H9 (cell line): ENCODE measurements around the gene CBR3. TPM values are rescaled to one million over a fixed set of nuclear protein-coding genes. Genes with fewer than 3 reads are reported as not detected.

Experiments
- DNase-seq: peaks from one replicate; pipeline ENCODE4 v3.0.0-alpha.2; 2017
- H2AFZ ChIP-seq: one replicate; pipeline ENCODE4 v1.6.1; 2013; ENCODE audit warnings: mild to moderate bottlenecking, low read length, control low read depth, moderate library complexity
- H2AK5ac ChIP-seq: 2 replicates; pipeline ENCODE4 v1.6.1; 2013; ENCODE audit warnings: low read length, control low read depth, mixed read lengths; ENCODE audit not compliant: insufficient read length
- H2BK120ac ChIP-seq: one replicate; pipeline ENCODE4 v1.6.1; 2013; ENCODE audit warnings: low read depth, mild to moderate bottlenecking, low read length, control low read depth, inconsistent platforms; ENCODE audit not compliant: poor library complexity, severe bottlenecking
- H2BK12ac ChIP-seq: 2 replicates; pipeline ENCODE4 v1.6.1; 2013; ENCODE audit warnings: low read length, control low read depth, mixed read lengths, low read depth; ENCODE audit not compliant: insufficient read length
- H2BK15ac ChIP-seq: 2 replicates; pipeline ENCODE4 v1.6.1; 2013; ENCODE audit warnings: low read depth, low read length, control low read depth
- H2BK20ac ChIP-seq: one replicate; pipeline ENCODE4 v1.6.1; 2013; ENCODE audit warnings: low read depth, mild to moderate bottlenecking, low read length, control low read depth, inconsistent platforms; ENCODE audit not compliant: poor library complexity, severe bottlenecking
- H2BK5ac ChIP-seq: 2 replicates; pipeline ENCODE4 v1.6.1; 2013; ENCODE audit warnings: low read length, control low read depth, mixed read lengths; ENCODE audit not compliant: insufficient read length
- H3K14ac ChIP-seq: 2 replicates; pipeline ENCODE4 v1.6.1; 2013; ENCODE audit warnings: low read length, control low read depth; ENCODE audit not compliant: insufficient read depth
- H3K18ac ChIP-seq: 2 replicates; pipeline ENCODE4 v1.6.1; 2013; ENCODE audit warnings: low read depth, mild to moderate bottlenecking, mixed read lengths, low read length, control low read depth; ENCODE audit not compliant: insufficient read length
- H3K23ac ChIP-seq: 2 replicates; pipeline ENCODE4 v1.6.1; 2013; ENCODE audit warnings: low read length, control low read depth, mixed read lengths, low read depth; ENCODE audit not compliant: insufficient read length
- H3K23me2 ChIP-seq: 2 replicates; pipeline ENCODE4 v1.6.1; 2013; ENCODE audit warnings: low read depth, mild to moderate bottlenecking, mixed read lengths, low read length, control low read depth; ENCODE audit not compliant: insufficient read length, poor library complexity, severe bottlenecking
- H3K27ac ChIP-seq: 2 replicates; pipeline ENCODE4 v1.5.1; 2013; ENCODE audit warnings: low read length, control low read depth, mixed read lengths, low read depth; ENCODE audit not compliant: insufficient read length
- H3K27me3 ChIP-seq: 2 replicates; pipeline ENCODE4 v1.6.1; 2013; ENCODE audit warnings: low read length, control low read depth, inconsistent platforms; ENCODE audit not compliant: insufficient read depth
- H3K4ac ChIP-seq: 2 replicates; pipeline ENCODE4 v1.6.1; 2013; ENCODE audit warnings: low read depth, mild to moderate bottlenecking, control low read depth, inconsistent platforms, low read length, moderate library complexity
- H3K4me1 ChIP-seq: 2 replicates; pipeline ENCODE4 v1.6.1; 2013; ENCODE audit warnings: low read length, control low read depth, inconsistent platforms; ENCODE audit not compliant: insufficient read depth
- H3K4me2 ChIP-seq: 2 replicates; pipeline ENCODE4 v1.6.1; 2013; ENCODE audit warnings: low read length, control low read depth, mixed read lengths; ENCODE audit not compliant: insufficient read length, insufficient read depth
- H3K56ac ChIP-seq: 2 replicates; pipeline ENCODE4 v1.6.1; 2013; ENCODE audit warnings: low read depth, mild to moderate bottlenecking, mixed read lengths, low read length, control low read depth; ENCODE audit not compliant: insufficient read length
- H3K79me1 ChIP-seq: 2 replicates; pipeline ENCODE4 v1.6.1; 2013; ENCODE audit warnings: low read depth, mild to moderate bottlenecking, moderate library complexity, low read length, control low read depth, inconsistent platforms; ENCODE audit not compliant: insufficient read depth, poor library complexity, severe bottlenecking
- H3K79me2 ChIP-seq: 2 replicates; pipeline ENCODE4 v1.6.1; 2013; ENCODE audit warnings: low read length, control low read depth, inconsistent platforms; ENCODE audit not compliant: insufficient read depth
- H3K9ac ChIP-seq: 2 replicates; pipeline ENCODE4 v1.6.1; 2013; ENCODE audit warnings: low read length, control low read depth, mixed read lengths; ENCODE audit not compliant: insufficient read length; ENCODE audit errors: extremely low read depth
- H3K9me3 ChIP-seq: one replicate; pipeline ENCODE4 v1.6.1; 2013; ENCODE audit warnings: low read depth, low read length, inconsistent platforms; ENCODE audit not compliant: control insufficient read depth
- H3T11ph ChIP-seq: one replicate; pipeline ENCODE4 v1.6.1; 2013; ENCODE audit warnings: mild to moderate bottlenecking, low read length, control low read depth, inconsistent platforms
- H4K20me1 ChIP-seq: one replicate; pipeline ENCODE4 v1.6.1; 2013; ENCODE audit not compliant: control insufficient read depth, insufficient read length, insufficient read depth
- H4K5ac ChIP-seq: 2 replicates; pipeline ENCODE4 v1.6.1; 2013; ENCODE audit warnings: low read depth, mild to moderate bottlenecking, mixed read lengths, low read length, control low read depth; ENCODE audit not compliant: insufficient read length
- H4K8ac ChIP-seq: replicated peaks from 2 replicates; pipeline ENCODE4 v1.6.1; 2013; ENCODE audit warnings: low read length, control low read depth, mixed read lengths, low read depth; ENCODE audit not compliant: insufficient read length
- H4K91ac ChIP-seq: 2 replicates; pipeline ENCODE4 v1.6.1; 2013; ENCODE audit warnings: low read depth, mild to moderate bottlenecking, moderate library complexity, mixed read lengths, low read length, control low read depth; ENCODE audit not compliant: insufficient read length
- H3K27ac Mint-ChIP-seq, 3 experiments: 2 replicates in 2 of 3; 3 replicates in 1 of 3; pipeline ENCODE4 v1.8.0; 2020 to 2021; ENCODE audit warnings: mixed read lengths in 3 of 3, mild to moderate bottlenecking in 1 of 3, moderate library complexity in 1 of 3
- H3K27me3 Mint-ChIP-seq: 2 replicates; pipeline ENCODE4 v1.8.0; 2021; ENCODE audit warnings: low read depth, mild to moderate bottlenecking, moderate library complexity, mixed read lengths
- H3K36me3 Mint-ChIP-seq, 3 experiments: 2 replicates in 2 of 3; 3 replicates in 1 of 3; pipeline ENCODE4 v1.8.0; 2020 to 2021; ENCODE audit warnings: low read depth in 3 of 3, mixed read lengths in 3 of 3; ENCODE audit not compliant: insufficient read depth in 1 of 3
- H3K4me1 Mint-ChIP-seq, 2 experiments: 2 replicates each; pipeline ENCODE4 v1.8.0; 2020; ENCODE audit warnings: mixed read lengths in 2 of 2
- H3K4me3 Mint-ChIP-seq, 2 experiments: 2 replicates in 1 of 2; 3 replicates in 1 of 2; pipeline ENCODE4 v1.8.0; 2020 to 2021; ENCODE audit warnings: mild to moderate bottlenecking in 2 of 2, mixed read lengths in 2 of 2, moderate library complexity in 1 of 2
- H3K9me3 Mint-ChIP-seq, 2 experiments: 2 replicates in 1 of 2; 3 replicates in 1 of 2; pipeline ENCODE4 v1.8.0; 2020; ENCODE audit warnings: mild to moderate bottlenecking in 2 of 2, mixed read lengths in 2 of 2, moderate library complexity in 1 of 2
- CTCF ChIP-seq: fragments of 200-600 bp; sonication (generic); conservative IDR thresholded peaks from 3 replicates; pipeline ENCODE4 v1.8.0; 2021; ENCODE audit warnings: antibody characterized with exemption, mild to moderate bottlenecking
- WGBS: extraction: QIAGEN DNeasy Blood & Tissue Kit; methylation state at CpG from one replicate; pipeline ENCODE4 v1.1.7; 2013; ENCODE audit warnings: missing lambda C conversion rate, low lambda C conversion rate, mixed read lengths; ENCODE audit not compliant: insufficient read length; ENCODE audit errors: extremely low coverage; 5-methylcytosine and 5-hydroxymethylcytosine counted together
- long read RNA-seq: library from polyadenylated mRNA; unstranded; transcript quantifications from one replicate; pipeline ENCODE4 v2.0.0, GENCODE V29; 2020
- total RNA-seq: library from RNA; stranded (reverse); gene quantifications from 2 replicates; pipeline ENCODE4 v1.2.1, GENCODE V29; 2021

The CBR3 gene
- 1.9 and 2.4 TPM in 2 replicates for total RNA-seq
- long read RNA-seq, partial matches to known transcripts = 0 of 4 reads
- long read RNA-seq, other reads (novel, unspliced or antisense) = 0 of 4 reads

GRCh38 chr21:36134803-36135390 lies at the start of gene CBR3:
TSS of gene CBR3 (plus strand) at chr21:36135079. CDS start at chr21:36135193, 114 bp downstream.
- Mint-ChIP-seq H3K9me3 (0 out of 5 replicates have a peak, but pooled peaks cover 0 to 3% of the 10 kb centered on the region in 2 experiments), H3K4me1 (peaks cover 26 to 31% of the 10 kb centered on the region in 2 experiments), H3K36me3 (no peaks in the 10 kb centered on the region; a peak in 1 of 7 replicates), H3K27me3 (peaks cover 67% of the 10 kb centered on the region), H3K4me3 (peak within 1 kb of the TSS; percentile 65 to 83), H3K27ac (no peak within 1 kb of the TSS; a peak in 1 of 7 replicates)
- no peak within 1 kb of the TSS for H3K4ac ChIP-seq
- no peak within 1 kb of the TSS for H2BK20ac ChIP-seq
- H2BK12ac ChIP-seq = no peak within 1 kb of the TSS
- no peak for DNase-seq
- no peak within 1 kb of the TSS for H4K5ac ChIP-seq
- no peak within 1 kb of the TSS for H4K91ac ChIP-seq
- H2AK5ac ChIP-seq = no peak within 1 kb of the TSS
- H3T11ph ChIP-seq = no peak within 1 kb of the TSS
- no peak within 1 kb of the TSS for H3K23ac ChIP-seq
- H2BK5ac ChIP-seq = no peak within 1 kb of the TSS
- H4K20me1 ChIP-seq = no peaks in the 10 kb centered on the region
- peak within 1 kb of the TSS; percentile 86 for H3K4me2 ChIP-seq
- H3K18ac ChIP-seq = no peak within 1 kb of the TSS
- no peak within 1 kb of the TSS for H4K8ac ChIP-seq
- no peak within 1 kb of the TSS for H2AFZ ChIP-seq
- H3K27me3 ChIP-seq = peaks cover 5% of the 10 kb centered on the region; the same call in 1 of the 2 replicates
- TF ChIP-seq CTCF = no peak
- no peak within 1 kb of the TSS for H3K9ac ChIP-seq
- no peak within 1 kb of the TSS; the same call in 1 of the 2 replicates for H3K14ac ChIP-seq
- H3K27ac ChIP-seq = no peak within 1 kb of the TSS
- no peak within 1 kb of the TSS for H3K56ac ChIP-seq
- no peaks in the 10 kb centered on the region for H3K79me2 ChIP-seq
- no CpG with 5 or more reads among the region's 53 CpGs for WGBS
- no peaks in the 10 kb centered on the region for H3K79me1 ChIP-seq
- H2BK15ac ChIP-seq = no peak within 1 kb of the TSS
- H2BK120ac ChIP-seq = no peak within 1 kb of the TSS
- H3K9me3 ChIP-seq = no peaks in the 10 kb centered on the region
- peaks cover 2% of the 10 kb centered on the region; the same call in 1 of the 2 replicates for H3K4me1 ChIP-seq
- H3K23me2 ChIP-seq = peaks cover 19% of the 10 kb centered on the region
